Hematopoietic multipotent progenitor cell treated with erythropoietin and hydrocortisone succinate and interleukin-3 and kit ligand, for 17 days (in vitro differentiated cells): ENCODE data around the gene SIK3.

Experiments
- DNase-seq: peaks from one replicate; pipeline ENCODE4 v3.0.0-alpha.2; 2015; ENCODE audit warnings: low spot score

The SIK3 gene

DNA sequence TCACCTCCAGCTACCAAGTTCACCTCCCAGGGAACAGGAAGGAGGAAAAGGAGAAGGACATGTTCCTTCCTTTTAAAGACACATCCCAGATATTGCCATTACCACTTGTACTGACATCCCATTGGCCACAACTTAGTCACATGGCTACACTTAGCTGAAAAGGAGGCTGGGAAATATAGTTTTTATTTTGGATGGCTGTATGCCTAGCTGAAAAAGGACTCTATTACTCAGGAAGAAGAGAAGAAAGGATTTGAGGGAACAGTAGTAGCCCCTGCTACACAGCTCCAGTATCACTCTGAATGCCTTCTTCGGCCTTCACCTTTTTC, 304.5 kb downstream of the SIK3 start:
- no peak for DNase-seq
